ENCODE results near the gene TSPAN17. TPM values are rescaled to one million over a fixed set of nuclear protein-coding genes. Genes with fewer than 3 reads are reported as not detected.
A peak's percentile ranks its signal among the peaks of the same experiment; 100 is the strongest.

Gene TSPAN17
- total and polyA plus RNA-seq, 2 donors from 2014 or later: 32.1 to 34.3 TPM

DNA sequence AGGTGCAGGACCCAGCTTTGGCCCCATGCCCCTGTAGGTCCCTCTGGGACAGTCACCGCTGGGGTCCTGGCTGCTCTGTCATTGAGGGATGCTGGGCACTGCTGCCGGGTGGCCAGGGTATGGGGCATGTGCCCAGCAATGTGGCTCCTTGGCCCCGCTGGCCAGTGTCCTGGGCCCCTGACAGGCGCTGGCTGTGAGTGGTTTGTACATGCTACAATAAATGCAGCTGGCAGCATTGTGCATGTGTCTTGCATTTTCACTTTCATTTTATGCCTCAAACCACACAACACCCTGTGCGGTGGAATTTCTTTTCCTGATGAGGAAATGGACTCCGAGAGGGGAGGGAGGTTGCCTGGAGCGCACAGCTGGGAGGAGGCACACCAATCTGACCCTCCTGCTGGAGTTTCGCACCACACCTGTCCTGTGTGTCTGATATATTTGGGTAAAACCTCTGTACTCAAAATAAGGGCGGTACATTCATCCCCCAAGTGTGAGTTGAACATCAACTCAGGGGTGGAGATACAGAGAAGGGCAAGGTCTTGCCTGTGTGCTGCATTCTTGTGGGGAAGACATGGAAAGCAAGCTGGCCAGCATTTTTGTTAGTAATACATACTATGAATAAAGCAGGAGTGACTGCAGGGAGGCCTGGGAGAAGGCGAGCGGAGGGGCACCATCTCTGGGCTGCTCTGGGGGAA lies 11.7 kb downstream of the TSPAN17 start:
- peak in 1 of 5 donors; percentile 71 for DNase-seq
- H3K27ac ChIP-seq (ENCODE audit: low read depth in 2 of 2, low read length in 2 of 2): peak overlapping the region in 1 of 2 donors; percentile 23
- TF ChIP-seq, protein P1, sequence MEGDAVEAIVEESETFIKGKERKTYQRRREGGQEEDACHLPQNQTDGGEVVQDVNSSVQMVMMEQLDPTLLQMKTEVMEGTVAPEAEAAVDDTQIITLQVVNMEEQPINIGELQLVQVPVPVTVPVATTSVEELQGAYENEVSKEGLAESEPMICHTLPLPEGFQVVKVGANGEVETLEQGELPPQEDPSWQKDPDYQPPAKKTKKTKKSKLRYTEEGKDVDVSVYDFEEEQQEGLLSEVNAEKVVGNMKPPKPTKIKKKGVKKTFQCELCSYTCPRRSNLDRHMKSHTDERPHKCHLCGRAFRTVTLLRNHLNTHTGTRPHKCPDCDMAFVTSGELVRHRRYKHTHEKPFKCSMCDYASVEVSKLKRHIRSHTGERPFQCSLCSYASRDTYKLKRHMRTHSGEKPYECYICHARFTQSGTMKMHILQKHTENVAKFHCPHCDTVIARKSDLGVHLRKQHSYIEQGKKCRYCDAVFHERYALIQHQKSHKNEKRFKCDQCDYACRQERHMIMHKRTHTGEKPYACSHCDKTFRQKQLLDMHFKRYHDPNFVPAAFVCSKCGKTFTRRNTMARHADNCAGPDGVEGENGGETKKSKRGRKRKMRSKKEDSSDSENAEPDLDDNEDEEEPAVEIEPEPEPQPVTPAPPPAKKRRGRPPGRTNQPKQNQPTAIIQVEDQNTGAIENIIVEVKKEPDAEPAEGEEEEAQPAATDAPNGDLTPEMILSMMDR (IDR thresholded peaks at IDR 0.05; ENCODE audit: borderline replicate concordance, extremely low read depth, insufficient read depth): no peak
- H3K4me1 ChIP-seq (ENCODE audit: control insufficient read depth in 2 of 3, insufficient read depth in 2 of 3, low read depth in 1 of 3, low read length in 3 of 3): peaks cover 0 to 10% (median 0%) of the 10 kb centered on the region in 3 donors
- no peak for FAIRE-seq
- H3K36me3 ChIP-seq (ENCODE audit: control insufficient read depth in 2 of 3, insufficient read depth in 3 of 3, low read length in 3 of 3): peaks cover 0 to 1% (median 0%) of the 10 kb centered on the region in 3 donors
- no peaks in the 10 kb centered on the region for H3K9me3 ChIP-seq (ENCODE audit: control insufficient read depth in 2 of 3, insufficient read depth in 1 of 3, low read length in 3 of 3)
- no peak overlapping the region for H3K9ac ChIP-seq (ENCODE audit: low read length in 3 of 3)
- H3K27me3 ChIP-seq (ENCODE audit: control insufficient read depth, insufficient read depth, low read length): no peaks in the 10 kb centered on the region
- intact Hi-C loops (cut with DNase I): no loop called here
- H3K4me3 ChIP-seq (ENCODE audit: low read length in 3 of 3): peak overlapping the region in 2 of 3 donors; percentile 28 to 40

DNA sequence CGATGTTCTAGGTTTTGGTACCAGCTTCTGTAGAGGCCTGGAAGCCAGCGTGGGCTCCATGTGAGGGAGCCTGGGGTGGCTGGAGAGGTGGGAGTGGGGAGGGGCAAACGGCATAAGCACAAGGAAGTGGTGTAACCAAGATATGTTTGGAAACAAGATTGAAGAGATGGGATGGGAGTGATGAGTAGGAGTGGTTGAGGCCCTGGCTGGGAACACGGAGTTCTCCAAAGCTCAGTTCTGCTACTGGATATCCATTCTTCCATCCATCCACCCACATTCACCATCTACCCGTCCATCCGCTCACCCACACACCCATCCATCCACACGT lies 12.2 kb downstream of the TSPAN17 start:
- no peak overlapping the region for H3K27ac ChIP-seq (ENCODE audit: low read depth in 2 of 2, low read length in 2 of 2)

DNA sequence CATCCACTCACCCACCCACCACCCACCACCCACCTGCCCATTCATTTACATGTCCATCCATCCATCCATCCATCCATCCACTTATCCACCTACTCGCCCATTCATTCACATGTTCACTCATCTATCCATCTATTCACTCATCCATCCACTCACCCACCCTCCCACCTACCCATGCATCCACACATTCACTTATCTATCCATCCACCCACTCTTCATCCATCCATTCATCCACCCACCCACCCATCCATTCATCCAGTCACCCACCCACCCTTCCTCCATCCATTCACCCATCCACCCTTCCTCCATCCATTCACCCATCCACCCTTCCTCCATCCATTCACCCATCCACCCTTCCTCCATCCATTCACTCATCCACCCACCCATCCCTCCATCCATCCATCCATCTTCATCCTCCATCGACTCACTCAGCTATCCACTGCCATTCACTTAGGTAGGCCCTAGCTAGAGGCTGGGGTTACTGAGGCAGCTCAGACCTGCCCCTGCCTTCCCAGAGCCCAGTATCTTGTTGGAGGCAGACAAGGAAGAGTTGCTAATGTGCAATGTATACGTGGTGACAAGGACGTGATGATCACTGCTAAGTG lies 12.7 kb downstream of the TSPAN17 start:
- Histone ChIP-seq H3K27me3 (ENCODE audit: control insufficient read depth, insufficient read depth, low read length) (no peaks in the 10 kb centered on the region), H3K4me1 (ENCODE audit: control insufficient read depth in 2 of 3, insufficient read depth in 2 of 3, low read depth in 1 of 3, low read length in 3 of 3) (peaks cover 0 to 10% (median 0%) of the 10 kb centered on the region in 3 donors), H3K36me3 (ENCODE audit: control insufficient read depth in 2 of 3, insufficient read depth in 3 of 3, low read length in 3 of 3) (no peaks in the 10 kb centered on the region), H3K4me3 (ENCODE audit: low read length in 3 of 3) (no peak overlapping the region), H3K9me3 (ENCODE audit: control insufficient read depth in 2 of 3, insufficient read depth in 1 of 3, low read length in 3 of 3) (no peaks in the 10 kb centered on the region), H3K27ac (ENCODE audit: low read depth in 2 of 2, low read length in 2 of 2) (no peak overlapping the region), H3K9ac (ENCODE audit: low read length in 3 of 3) (no peak overlapping the region)
- FAIRE-seq (no peak), DNase-seq (no peak)
- intact Hi-C loops (cut with DNase I): no loop called here
- TF ChIP-seq, protein P1 (IDR thresholded peaks at IDR 0.05; ENCODE audit: borderline replicate concordance, extremely low read depth, insufficient read depth): no peak

More for the DNA sequence above, 12.2 kb downstream of the TSPAN17 start:
- Histone ChIP-seq H3K9ac (ENCODE audit: low read length in 3 of 3) (no peak overlapping the region), H3K4me3 (ENCODE audit: low read length in 3 of 3) (no peak overlapping the region), H3K9me3 (ENCODE audit: control insufficient read depth in 2 of 3, insufficient read depth in 1 of 3, low read length in 3 of 3) (no peaks in the 10 kb centered on the region), H3K27me3 (ENCODE audit: control insufficient read depth, insufficient read depth, low read length) (no peaks in the 10 kb centered on the region), H3K36me3 (ENCODE audit: control insufficient read depth in 2 of 3, insufficient read depth in 3 of 3, low read length in 3 of 3) (no peaks in the 10 kb centered on the region), H3K4me1 (ENCODE audit: control insufficient read depth in 2 of 3, insufficient read depth in 2 of 3, low read depth in 1 of 3, low read length in 3 of 3) (peaks cover 0 to 10% (median 0%) of the 10 kb centered on the region in 3 donors)
- DNase-seq: no peak
- TF ChIP-seq, protein P1 (IDR thresholded peaks at IDR 0.05; ENCODE audit: borderline replicate concordance, extremely low read depth, insufficient read depth): no peak
- intact Hi-C loops (cut with DNase I): no loop called here
- no peak for FAIRE-seq
